ENCODE results near the gene SRSF7. TPM values are rescaled to one million over a fixed set of nuclear protein-coding genes. Genes with fewer than 3 reads are reported as not detected.

SRSF7 gene
- total and polyA plus RNA-seq, 9 of the 15 experiments (the other 6 are each of a cell fraction or from before 2014, with no cell fraction given), result 219 to 726 (median 375) TPM

- TF ChIP-seq ZMIZ1 (IDR thresholded peaks at IDR 0.05; ENCODE audit: low read depth in 2 of 2, low read length in 2 of 2) (no peak), GTF2F1 (IDR thresholded peaks at IDR 0.05; ENCODE audit: low read depth, low read length) (no peak), SMAD3 (CRISPR knock-in tag; conservative IDR thresholded peaks at IDR 0.05) (no peak), CHCHD3 (CRISPR knock-in tag; IDR thresholded peaks at IDR 0.05) (no peak), TAF1 (IDR thresholded peaks at IDR 0.05; ENCODE audit: control insufficient read depth, extremely low read depth, insufficient read depth, low read length, severe bottlenecking) (peak; percentile 20), JUN (IDR thresholded peaks at IDR 0.05; ENCODE audit: borderline replicate concordance, low read depth, low read length) (no peak), JUN (CRISPR knock-in tag; IDR thresholded peaks at IDR 0.05; ENCODE audit: borderline replicate concordance) (0 out of 2 replicates have a peak, but pooled peaks have one; percentile 38), RNF219 (CRISPR knock-in tag; IDR thresholded peaks at IDR 0.05) (no peak), RREB1 (CRISPR knock-in tag; IDR thresholded peaks at IDR 0.05) (no peak), STAT6 (CRISPR knock-in tag; IDR thresholded peaks at IDR 0.05) (no peak), ZNF282 (CRISPR knock-in tag; IDR thresholded peaks at IDR 0.05) (no peak)
These were observed 910 bp downstream of the SRSF7 start (continued) for GRCh38 chr2:38750011-38750890.

Data from K562 (cell line).